GM06990 (cell line): ENCODE results near the gene PAF1.

ENCODE experiments used
- DNase-seq: peaks from one replicate; pipeline ENCODE4 v3.0.0-alpha.2; 2011; ENCODE audit not compliant: insufficient read length; ENCODE audit errors: extremely low read depth
- H3K27me3 ChIP-seq: replicated peaks from 2 replicates; pipeline ENCODE4 v1.6.0; 2011; ENCODE audit warnings: low read length; ENCODE audit not compliant: control insufficient read depth, insufficient read depth
- H3K36me3 ChIP-seq: 2 replicates; pipeline ENCODE4 v1.5.1; 2011; ENCODE audit warnings: low read length; ENCODE audit not compliant: control insufficient read depth, insufficient read depth
- H3K4me3 ChIP-seq: replicated peaks from 2 replicates; pipeline ENCODE4 v1.5.1; 2011; ENCODE audit warnings: low read depth, mild to moderate bottlenecking, control low read depth, low read length
- CTCF ChIP-seq: IDR thresholded peaks from 2 replicates; pipeline ENCODE4 v1.5.1; 2011; ENCODE audit warnings: low read length, control low read depth, mild to moderate bottlenecking, inconsistent platforms; ENCODE audit not compliant: insufficient read depth, poor library complexity, severe bottlenecking

PAF1 gene

GRCh38 chr19:39420769-39421168 lies 29.9 kb upstream of the PAF1 start:
- no peak for TF ChIP-seq CTCF
- H3K27me3 ChIP-seq: no peaks in the 10 kb centered on the region
- no peak overlapping the region for H3K4me3 ChIP-seq
- no peak for DNase-seq
- H3K36me3 ChIP-seq: peaks cover 41% of the 10 kb centered on the region

- H3K36me3 ChIP-seq: peaks cover 36% of the 10 kb centered on the region
- H3K27me3 ChIP-seq: no peaks in the 10 kb centered on the region
- DNase-seq: no peak
- H3K4me3 ChIP-seq: no peak overlapping the region
- no peak for TF ChIP-seq CTCF
These were observed 28.1 kb upstream of the PAF1 start for GRCh38 chr19:39419003-39419402.

- peaks cover 29% of the 10 kb centered on the region for H3K36me3 ChIP-seq
- H3K27me3 ChIP-seq: no peaks in the 10 kb centered on the region
- no peak for TF ChIP-seq CTCF
- no peak overlapping the region for H3K4me3 ChIP-seq
- DNase-seq: no peak
These were observed 26.7 kb upstream of the PAF1 start for GRCh38 chr19:39417463-39418181.

DNA sequence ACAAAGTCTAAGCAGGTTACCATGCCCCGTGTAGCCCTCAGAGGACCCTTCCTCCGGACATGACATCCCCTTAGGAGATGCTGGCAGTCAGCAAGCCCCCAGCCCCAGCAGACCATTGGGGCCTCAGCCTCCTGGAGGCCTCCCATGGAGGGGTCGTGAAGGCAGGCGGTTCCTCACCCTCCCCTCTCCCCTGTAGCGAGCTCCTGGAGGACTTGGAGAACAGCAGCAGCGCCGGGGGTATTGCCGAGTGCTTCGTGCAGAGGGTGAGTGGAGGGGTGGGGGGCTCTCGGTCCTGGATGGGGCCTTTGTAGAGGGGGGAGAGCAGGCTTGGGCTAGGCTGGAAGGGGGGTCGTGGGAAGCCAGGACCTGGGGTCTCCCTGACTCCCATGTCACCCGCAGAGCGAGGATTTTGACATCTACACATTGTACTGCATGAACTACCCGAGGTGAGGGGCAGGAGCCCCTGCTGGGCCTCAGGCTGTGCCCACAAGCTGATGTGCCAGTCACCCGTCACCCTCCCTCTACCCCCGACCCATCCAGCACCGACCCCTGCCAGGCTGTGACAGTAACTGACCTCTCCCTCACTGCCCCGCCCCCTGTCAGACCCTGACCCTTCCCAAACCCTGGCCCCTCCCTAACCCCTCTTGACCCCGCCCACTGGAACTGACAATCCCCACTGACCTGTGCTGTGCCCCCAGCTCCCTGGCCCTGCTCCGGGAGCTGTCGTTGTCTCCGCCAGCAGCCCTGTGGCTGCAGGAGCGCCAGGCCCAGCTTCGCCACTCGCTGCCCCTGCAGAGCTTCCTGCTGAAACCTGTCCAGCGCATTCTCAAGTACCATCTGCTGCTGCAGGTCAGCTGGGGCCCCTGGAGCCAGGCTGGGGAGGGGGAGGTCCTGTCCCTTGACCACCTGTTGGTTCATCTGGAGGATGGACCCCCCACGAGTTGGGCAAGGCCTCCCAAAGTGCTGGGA lies 25.5 kb upstream of the PAF1 start:
- Histone ChIP-seq H3K36me3 (peaks cover 24% of the 10 kb centered on the region), H3K27me3 (no peaks in the 10 kb centered on the region), H3K4me3 (no peak overlapping the region)
- DNase-seq: no peak
- no peak for TF ChIP-seq CTCF

DNA sequence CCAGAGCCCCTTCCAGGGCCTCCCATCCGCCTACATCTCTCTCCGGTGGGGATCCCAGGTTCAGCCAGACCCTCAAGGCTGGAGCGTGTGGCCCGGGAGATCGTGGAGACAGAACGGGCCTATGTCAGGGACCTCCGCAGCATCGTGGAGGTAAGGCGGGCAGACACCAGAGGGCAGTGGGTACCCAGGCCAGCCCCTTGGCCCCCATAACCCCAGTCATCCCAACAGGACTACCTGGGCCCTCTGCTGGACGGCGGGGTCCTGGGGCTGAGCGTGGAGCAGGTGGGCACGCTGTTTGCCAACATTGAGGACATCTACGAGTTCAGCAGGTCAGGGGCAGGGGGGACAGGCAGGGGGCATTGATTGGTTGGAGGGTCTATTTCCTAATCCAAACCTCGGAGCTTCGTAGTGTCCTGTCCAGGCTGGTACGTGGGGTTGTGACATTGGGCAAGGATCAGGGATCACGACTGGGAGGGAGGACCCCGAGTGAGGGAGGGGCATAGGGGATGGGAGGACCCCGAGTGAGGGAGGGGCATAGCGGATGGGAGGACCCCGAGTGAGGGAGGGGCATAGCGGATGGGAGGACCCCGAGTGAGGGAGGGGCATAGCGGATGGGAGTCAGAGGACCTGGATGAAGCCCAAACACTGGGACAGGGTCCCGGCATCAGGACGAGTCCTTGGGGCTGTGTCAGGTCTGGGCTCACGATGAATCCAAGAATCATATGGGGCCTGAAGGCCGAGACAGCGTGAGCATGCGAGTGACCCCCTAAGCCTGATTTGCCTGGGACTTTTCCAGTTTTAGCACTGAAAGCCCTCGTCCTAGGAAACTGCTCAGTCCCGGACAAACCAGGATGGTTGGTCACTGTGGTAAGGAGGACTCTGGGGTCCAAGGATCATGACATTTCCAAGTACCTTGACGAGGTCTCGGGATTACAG lies 24.5 kb upstream of the PAF1 start:
- peak; percentile 1 for TF ChIP-seq CTCF

More for the DNA sequence above, 24.5 kb upstream of the PAF1 start:
- no peak for DNase-seq
- Histone ChIP-seq H3K36me3 (peaks cover 20% of the 10 kb centered on the region), H3K4me3 (no peak overlapping the region), H3K27me3 (no peaks in the 10 kb centered on the region)
